Spinal cord (tissue), 10 donors: ENCODE data around the gene KCNK6. TPM values are rescaled to one million over a fixed set of nuclear protein-coding genes. Genes with fewer than 3 reads are reported as not detected.

Source experiments
- DNase-seq, 6 donors: peaks; one replicate each; pipeline versions ENCODE4 v3.0.0 to v3.0.0-alpha.2; 2013 to 2015; ENCODE audit warnings: low spot score in 6 of 6, low read depth in 4 of 6
- H3K27ac ChIP-seq: one replicate; pipeline ENCODE4 v1.5.1; 2013; ENCODE audit warnings: low read depth, low read length, control low read depth
- H3K27me3 ChIP-seq: one replicate; pipeline ENCODE4 v1.6.1; 2013; ENCODE audit warnings: low read length; ENCODE audit not compliant: control insufficient read depth, insufficient read depth
- H3K36me3 ChIP-seq: one replicate; pipeline ENCODE4 v1.6.1; 2013; ENCODE audit warnings: low read length; ENCODE audit not compliant: control insufficient read depth, insufficient read depth
- H3K4me1 ChIP-seq: one replicate; pipeline ENCODE4 v1.6.1; 2013; ENCODE audit warnings: low read length; ENCODE audit not compliant: control insufficient read depth, insufficient read depth
- H3K4me3 ChIP-seq: one replicate; pipeline ENCODE4 v1.5.1; 2013; ENCODE audit warnings: low read depth, low read length, control low read depth
- H3K9me3 ChIP-seq: one replicate; pipeline ENCODE4 v1.6.1; 2013; ENCODE audit warnings: low read length; ENCODE audit not compliant: control insufficient read depth, insufficient read depth
- whole genome bisulfite sequencing: methylation state at CpG from one replicate; pipeline ENCODE4 v1.1.5; 2013; ENCODE audit warnings: missing lambda C conversion rate; ENCODE audit not compliant: insufficient coverage; 5-methylcytosine and 5-hydroxymethylcytosine counted together
- polyA plus RNA-seq, 2 donors: library from polyadenylated mRNA; unstranded; fragments of 120-200 nt; gene quantifications; one replicate each; pipeline ENCODE4 v1.2.1, GENCODE V29; 2013; ENCODE audit not compliant: insufficient read length in 2 of 2
- total RNA-seq, 2 donors: library from RNA; depleted of rRNA in 1 of 2; stranded (reverse); fragments of 120-200 nt in 1 of 2; fragments of >200 nt in 1 of 2; gene quantifications; one replicate each; pipeline versions ENCODE4 v1.2.3 to v1.2.4, GENCODE V29; 2013 to 2014
- donor health status: healthy.

Gene KCNK6
- total and polyA plus RNA-seq, 4 donors: 0.98 to 4.4 (median 2.0) TPM

DNA sequence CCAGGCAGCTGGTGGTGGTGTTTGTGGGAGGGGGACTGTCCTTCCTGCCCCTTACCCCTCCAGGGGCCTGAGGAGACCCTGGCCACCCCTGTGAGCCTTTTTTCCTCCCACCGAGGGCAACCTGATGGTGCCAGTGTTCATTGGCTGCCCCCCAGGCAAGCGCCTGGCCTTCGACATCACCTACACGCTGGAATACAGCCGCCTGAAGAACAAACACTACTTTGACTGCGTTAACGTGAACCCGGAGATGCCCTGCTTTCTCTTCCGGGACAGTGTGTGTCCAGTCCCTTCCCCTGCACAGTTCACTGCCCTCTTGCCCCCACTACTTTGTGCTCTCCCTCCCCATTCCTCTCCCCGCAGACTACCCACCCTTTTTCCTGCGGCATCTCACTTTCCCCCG is 47.4 kb downstream of the KCNK6 start:
- Histone ChIP-seq H3K36me3 (no peaks in the 10 kb centered on the region), H3K4me3 (no peak overlapping the region), H3K4me1 (peaks cover 10% of the 10 kb centered on the region), H3K9me3 (no peaks in the 10 kb centered on the region), H3K27ac (no peak overlapping the region), H3K27me3 (peaks cover 8% of the 10 kb centered on the region)
- WGBS: 78% methylated on average over 12 of the region's 12 CpGs
- no peak for DNase-seq

- H3K27me3 ChIP-seq: no peaks in the 10 kb centered on the region
- WGBS: 90% methylated on average over 2 of the region's 2 CpGs
- no peak for DNase-seq
- no peak overlapping the region for H3K27ac ChIP-seq
- H3K9me3 ChIP-seq: no peaks in the 10 kb centered on the region
- H3K4me3 ChIP-seq: no peak overlapping the region
- peaks cover 4% of the 10 kb centered on the region for H3K4me1 ChIP-seq
- H3K36me3 ChIP-seq: no peaks in the 10 kb centered on the region
Measured at GRCh38 chr19:38369584-38369983, 49.9 kb downstream of the KCNK6 start.

- H3K36me3 ChIP-seq: no peaks in the 10 kb centered on the region
- H3K4me3 ChIP-seq: no peak overlapping the region
- no peak overlapping the region for H3K27ac ChIP-seq
- peak in 1 of 6 donors; percentile 49 for DNase-seq
- no peaks in the 10 kb centered on the region for H3K27me3 ChIP-seq
- 76% methylated on average over 12 of the region's 12 CpGs for WGBS
- no peaks in the 10 kb centered on the region for H3K9me3 ChIP-seq
- peaks cover 5% of the 10 kb centered on the region for H3K4me1 ChIP-seq
Measured at GRCh38 chr19:38370299-38370698, 50.7 kb downstream of the KCNK6 start.

GRCh38 chr19:38371081-38371480 is 51.4 kb downstream of the KCNK6 start:
- Histone ChIP-seq H3K4me3 (no peak overlapping the region), H3K36me3 (peaks cover 2% of the 10 kb centered on the region), H3K27ac (no peak overlapping the region), H3K9me3 (no peaks in the 10 kb centered on the region), H3K4me1 (peaks cover 13% of the 10 kb centered on the region), H3K27me3 (no peaks in the 10 kb centered on the region)
- WGBS: 87% methylated on average over 5 of the region's 6 CpGs
- no peak for DNase-seq

GRCh38 chr19:38373907-38374331 is 54.3 kb downstream of the KCNK6 start:
- H3K36me3 ChIP-seq: peaks cover 29% of the 10 kb centered on the region
- no peak for DNase-seq
- H3K27ac ChIP-seq: peak overlapping the region; percentile 94
- H3K4me1 ChIP-seq: peaks cover 21% of the 10 kb centered on the region
- no peaks in the 10 kb centered on the region for H3K9me3 ChIP-seq
- H3K4me3 ChIP-seq: peak overlapping the region; percentile 84
- no peaks in the 10 kb centered on the region for H3K27me3 ChIP-seq
- 85% methylated on average over 4 of the region's 6 CpGs for WGBS

GRCh38 chr19:38374332-38375097 is 54.9 kb downstream of the KCNK6 start, which contains the start of gene PSMD8:
Gene PSMD8 (plus strand): TSS chr19:38374571. CDS start chr19:38374602, 31 bp downstream.
- no peaks in the 10 kb centered on the region for H3K27me3 ChIP-seq
- no peaks in the 10 kb centered on the region for H3K9me3 ChIP-seq
- WGBS: under 1% methylated on average over 65 of the region's 65 CpGs
- DNase-seq: peak; percentile 94 to 100 (median 99)
- peak within 1 kb of the TSS; percentile 94 for H3K27ac ChIP-seq
- H3K4me3 ChIP-seq: peak within 1 kb of the TSS; percentile 84
- H3K36me3 ChIP-seq: peaks cover 35% of the 10 kb centered on the region
- H3K4me1 ChIP-seq: peaks cover 21% of the 10 kb centered on the region

DNA sequence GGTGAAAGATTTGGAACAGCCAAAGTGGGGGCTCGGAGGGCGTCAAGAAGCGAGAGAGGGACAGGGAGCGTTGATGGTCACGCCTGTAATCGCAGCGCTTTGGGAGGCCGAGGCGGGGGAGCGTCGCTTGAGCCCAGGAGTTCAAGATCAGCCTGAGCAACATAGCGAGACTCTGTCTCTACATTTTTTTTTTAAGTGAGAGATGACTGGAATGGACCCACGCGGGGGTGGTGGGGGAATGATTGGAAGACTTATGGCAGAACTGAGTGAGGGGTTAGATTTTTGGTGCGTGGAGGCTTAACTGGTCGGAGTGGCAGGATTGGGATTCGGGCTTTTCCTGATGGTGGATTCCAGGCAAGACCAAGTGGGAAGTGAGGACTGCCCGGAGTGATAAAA is 55.5 kb downstream of the KCNK6 start:
- no peaks in the 10 kb centered on the region for H3K9me3 ChIP-seq
- peak overlapping the region; percentile 84 for H3K4me3 ChIP-seq
- peaks cover 41% of the 10 kb centered on the region for H3K36me3 ChIP-seq
- H3K27ac ChIP-seq: peak overlapping the region; percentile 94
- H3K27me3 ChIP-seq: no peaks in the 10 kb centered on the region
- WGBS: 2% methylated on average over 18 of the region's 18 CpGs
- DNase-seq: no peak
- peaks cover 21% of the 10 kb centered on the region for H3K4me1 ChIP-seq

DNA sequence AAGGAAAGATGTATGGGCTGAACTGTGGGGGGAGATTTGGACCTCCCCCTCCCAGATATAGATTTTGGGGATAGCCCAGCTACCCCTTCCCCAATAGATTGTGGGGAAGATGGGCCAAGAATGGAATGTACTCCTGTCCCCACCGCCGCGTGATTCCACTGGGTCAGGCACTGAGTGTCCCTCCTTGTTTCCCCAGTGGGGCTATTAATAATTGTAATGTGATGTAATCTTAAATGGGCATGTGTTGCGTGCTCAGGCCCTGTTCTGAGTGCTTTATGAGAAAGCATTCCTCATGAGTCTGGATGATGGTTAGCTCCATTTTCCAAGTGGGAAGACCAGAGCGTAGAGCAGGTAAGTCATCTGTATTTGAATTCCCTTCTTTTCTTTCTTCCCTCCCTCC is 56.1 kb downstream of the KCNK6 start:
- Histone ChIP-seq H3K9me3 (no peaks in the 10 kb centered on the region), H3K4me3 (peak overlapping the region; percentile 84), H3K27me3 (no peaks in the 10 kb centered on the region), H3K36me3 (peaks cover 47% of the 10 kb centered on the region), H3K27ac (no peak overlapping the region), H3K4me1 (peaks cover 21% of the 10 kb centered on the region)
- DNase-seq: no peak
- no CpG with 5 or more reads among the region's 5 CpGs for WGBS

DNA sequence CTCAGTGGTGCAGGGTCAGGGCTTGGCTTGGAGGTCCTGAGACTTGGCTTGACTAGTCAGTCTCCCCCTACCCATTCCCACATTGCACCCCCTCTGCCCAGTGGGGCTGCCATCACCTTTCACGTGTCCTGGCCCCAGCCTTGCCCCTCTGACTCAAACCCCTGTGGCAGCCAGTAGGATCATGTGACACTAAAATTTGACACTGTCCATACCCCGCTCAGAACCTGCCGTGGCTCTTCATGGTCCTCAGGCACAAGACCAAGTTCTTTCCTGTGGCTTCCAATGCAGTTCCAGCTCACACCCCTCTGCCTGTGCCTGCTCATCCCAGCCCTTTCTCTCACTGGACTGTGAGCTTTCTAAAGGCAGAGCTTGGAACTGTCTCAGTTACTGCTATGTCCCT is 56.9 kb downstream of the KCNK6 start:
- Histone ChIP-seq H3K9me3 (no peaks in the 10 kb centered on the region), H3K27me3 (no peaks in the 10 kb centered on the region), H3K36me3 (peaks cover 56% of the 10 kb centered on the region), H3K4me3 (no peak overlapping the region), H3K4me1 (peaks cover 21% of the 10 kb centered on the region), H3K27ac (no peak overlapping the region)
- no peak for DNase-seq
- WGBS: 92% methylated on average over 3 of the region's 3 CpGs

GRCh38 chr19:38377052-38377451 is 57.4 kb downstream of the KCNK6 start:
- no peaks in the 10 kb centered on the region for H3K27me3 ChIP-seq
- 93% methylated on average over 3 of the region's 4 CpGs for WGBS

More at GRCh38 chr19:38377052-38377451, 57.4 kb downstream of the KCNK6 start:
- no peak for DNase-seq
- Histone ChIP-seq H3K4me3 (no peak overlapping the region), H3K27ac (no peak overlapping the region), H3K4me1 (peaks cover 21% of the 10 kb centered on the region), H3K36me3 (peaks cover 60% of the 10 kb centered on the region), H3K9me3 (no peaks in the 10 kb centered on the region)
